ENCODE results near the gene TADA2A. TPM values are rescaled to one million over a fixed set of nuclear protein-coding genes. Genes with fewer than 3 reads are reported as not detected.

TADA2A gene, protein sequence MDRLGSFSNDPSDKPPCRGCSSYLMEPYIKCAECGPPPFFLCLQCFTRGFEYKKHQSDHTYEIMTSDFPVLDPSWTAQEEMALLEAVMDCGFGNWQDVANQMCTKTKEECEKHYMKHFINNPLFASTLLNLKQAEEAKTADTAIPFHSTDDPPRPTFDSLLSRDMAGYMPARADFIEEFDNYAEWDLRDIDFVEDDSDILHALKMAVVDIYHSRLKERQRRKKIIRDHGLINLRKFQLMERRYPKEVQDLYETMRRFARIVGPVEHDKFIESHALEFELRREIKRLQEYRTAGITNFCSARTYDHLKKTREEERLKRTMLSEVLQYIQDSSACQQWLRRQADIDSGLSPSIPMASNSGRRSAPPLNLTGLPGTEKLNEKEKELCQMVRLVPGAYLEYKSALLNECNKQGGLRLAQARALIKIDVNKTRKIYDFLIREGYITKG
- total RNA-seq = 18.0 and 26.7 TPM in 2 replicates

DNA sequence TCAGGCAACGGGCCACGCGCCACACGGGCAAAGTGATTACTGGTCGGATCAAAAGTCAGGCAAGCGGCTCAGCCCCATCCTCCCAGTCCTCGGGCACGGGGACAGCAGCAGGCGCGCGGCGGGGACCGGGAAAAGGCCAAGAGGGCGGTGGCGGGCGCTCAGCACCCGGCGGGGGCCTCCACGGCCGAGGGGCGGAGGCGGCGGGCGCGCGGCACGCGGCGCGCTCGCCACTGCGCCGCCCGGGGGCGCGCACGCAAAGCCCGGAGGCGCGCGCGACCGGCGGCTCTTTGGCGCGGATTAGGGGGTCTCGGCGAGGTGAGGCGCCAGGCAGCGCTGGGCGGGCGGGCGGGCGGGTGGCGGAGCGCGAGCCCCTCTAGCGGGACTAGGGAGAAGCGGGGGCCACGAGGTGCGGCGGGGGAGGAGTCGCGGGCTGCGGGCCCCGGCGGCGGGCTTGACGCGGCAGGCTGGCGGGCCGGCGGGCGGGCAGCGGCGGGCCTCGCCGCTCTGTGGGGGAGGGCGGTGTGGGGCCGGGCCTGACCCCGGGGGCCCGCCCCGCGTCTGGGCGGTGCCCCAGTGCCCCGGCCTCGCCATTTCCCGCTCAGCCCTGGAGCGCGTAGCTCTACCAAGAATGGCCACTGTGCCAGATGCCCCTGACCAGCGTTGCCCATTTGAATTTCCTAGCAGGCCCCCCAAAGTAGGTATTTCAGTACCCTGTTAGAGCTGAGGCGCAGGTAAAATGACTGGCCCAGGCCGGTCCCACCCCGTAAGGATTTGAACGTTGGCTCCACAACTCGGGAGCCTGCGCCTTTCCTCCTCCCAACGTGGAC, at the start of gene TADA2A, which contains the start of gene ACACA:
Gene TADA2A (plus strand): TSS at position 252 of the 827 bp plus-strand sequence. CDS start 4,480 bp downstream, outside the sequence.
Gene ACACA (minus strand): TSS at position 202 of the 827 bp plus-strand sequence. CDS start 537 bp downstream, outside the sequence.

DNA sequence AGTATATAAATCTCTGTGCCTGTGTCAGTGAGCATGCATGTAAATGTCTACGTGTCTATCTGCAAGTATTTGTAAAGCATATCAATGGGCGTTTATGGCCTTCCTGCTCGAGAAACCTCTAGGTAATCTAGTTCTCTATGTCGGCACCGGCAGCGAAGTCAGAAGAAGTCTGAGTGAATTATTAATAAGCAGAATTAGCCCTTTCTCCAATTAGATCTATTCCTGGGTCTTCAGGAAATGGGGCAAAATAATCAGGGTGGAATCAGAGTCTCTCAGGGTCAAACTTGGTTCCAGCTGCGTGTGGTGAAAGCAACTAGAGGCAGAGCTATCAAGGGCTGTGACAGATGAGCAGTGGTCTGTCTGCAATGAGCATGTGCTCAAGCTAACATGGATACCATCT, 31.0 kb upstream of the TADA2A start, which contains the start of gene C17orf78:
Gene C17orf78 (plus strand): TSS at position 280 of the 400 bp plus-strand sequence. CDS start 108 bp downstream, at position 388.

DNA sequence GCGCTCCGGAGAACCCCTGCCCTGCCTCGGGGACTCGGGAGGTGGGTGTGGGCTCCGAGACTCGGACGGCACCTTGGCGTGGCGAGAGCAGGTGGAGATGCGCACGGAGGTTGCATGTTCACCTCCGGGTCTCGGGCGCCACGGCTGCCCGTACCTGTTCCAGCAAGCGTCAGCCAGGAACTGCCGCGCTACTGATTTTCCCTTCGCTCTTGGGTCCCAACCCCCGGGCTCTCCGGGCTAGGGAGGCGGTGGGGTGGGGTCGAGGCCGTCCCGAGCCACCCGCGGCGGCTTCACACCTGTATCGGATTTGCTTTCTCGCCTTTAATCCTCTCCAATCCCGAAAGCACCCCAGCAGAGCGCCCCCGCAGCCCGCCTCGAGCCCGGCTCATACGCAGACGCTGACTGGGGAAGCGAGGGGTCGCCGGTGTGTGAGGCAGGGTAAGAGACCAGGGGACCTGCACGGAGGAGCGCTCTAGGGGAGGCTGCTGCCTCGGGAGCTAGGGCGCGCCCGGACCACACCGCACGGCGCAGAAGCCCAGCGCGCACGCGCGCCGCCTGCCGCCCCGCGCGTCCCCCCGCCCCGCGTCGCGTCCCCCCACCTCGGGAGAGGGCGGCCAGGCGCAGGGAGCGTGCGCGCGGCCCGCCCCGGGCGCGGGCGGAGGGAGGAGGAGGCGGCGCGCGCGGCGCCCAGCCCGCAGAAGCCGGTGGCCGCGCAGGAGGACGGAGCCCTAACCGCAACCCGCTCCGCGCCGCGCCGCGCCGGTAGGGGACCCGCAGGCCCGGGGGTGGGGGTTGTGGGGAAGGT, 82.7 kb downstream of the TADA2A start, which contains the start of gene DUSP14:
Gene DUSP14 (plus strand): TSS at position 695 of the 805 bp plus-strand sequence. CDS start 22,382 bp downstream, outside the sequence.

Other genes starting within 250 kb of the TADA2A start
- gene C17orf78, start 30.9 kb upstream of the TADA2A start, total RNA-seq = not detected in 2 replicates
- 86.2 and 93.2 TPM in 2 replicates for gene ACACA, start 50 bp upstream of the TADA2A start, total RNA-seq
- 50.6 and 72.0 TPM in 2 replicates for gene DUSP14, start 83.0 kb downstream of the TADA2A start, total RNA-seq
- 14.9 and 18.9 TPM in 2 replicates for gene SYNRG, start 202.5 kb downstream of the TADA2A start, total RNA-seq
- 21.2 and 21.4 TPM in 2 replicates for gene DDX52, start 236.6 kb downstream of the TADA2A start, total RNA-seq

Measured in uterine smooth muscle cell (primary cell).